K562 (cell line): Measurements from ENCODE around the gene HEPHL1.

Experiments
- FOXK2 ChIP-seq, 2 experiments: fragments of 450-650 bp; IDR thresholded peaks in 1 of 2; conservative IDR thresholded peaks in 1 of 2; 2 replicates each; pipeline ENCODE4 v1.6.1; 2016; ENCODE audit warnings: low read depth in 2 of 2, mild to moderate bottlenecking in 1 of 2
- MTA3 ChIP-seq: fragments of 450-650 bp; formaldehyde crosslinking; IDR thresholded peaks from 2 replicates; pipeline ENCODE4 v1.6.1; 2017; ENCODE audit warnings: mild to moderate bottlenecking, borderline replicate concordance
- RNF219 ChIP-seq: fragments of 250-450 bp; sonication (Bioruptor Pico); IDR thresholded peaks from 2 replicates; pipeline ENCODE4 v1.5.0; 2022; ENCODE audit warnings: mild to moderate bottlenecking
- SMAD4 ChIP-seq: fragments of 250-450 bp; sonication (Bioruptor Pico); conservative IDR thresholded peaks from 2 replicates; pipeline ENCODE4 v1.8.0; 2021; ENCODE audit warnings: inconsistent platforms, mild to moderate bottlenecking, moderate library complexity
- SMARCA5 ChIP-seq: fragments of 450-650 bp; IDR thresholded peaks from 2 replicates; pipeline ENCODE4 v1.6.1; 2016

GRCh38 chr11:94145431-94145830 is 124.3 kb downstream of the HEPHL1 start:
- TF ChIP-seq MTA3 (no peak), SMAD4 (CRISPR knock-in tag) (no peak), SMARCA5 (no peak), RNF219 (CRISPR knock-in tag) (no peak), FOXK2 (conservative IDR thresholded peaks at IDR 0.05 in 1 of 2, IDR thresholded peaks at IDR 0.05 in 1 of 2; ENCODE audit: low read depth in 2 of 2) (no peak)
